ENCODE measurements around the gene ZFC3H1.
"Not testable (repeated sequence)": the region's sequence is repeated elsewhere in the genome, so short reads cannot be mapped to it uniquely, and the experiment has no call there.

The ZFC3H1 gene

GRCh38 chr12:71663561-71664410 is at the start of gene ZFC3H1, which contains the start of gene THAP2:
ZFC3H1 (minus strand) TSS chr12:71663848; CDS start chr12:71663610, 238 bp downstream.
THAP2 (plus strand) TSS chr12:71664301; CDS start chr12:71664510, 209 bp downstream.
- DNase-seq = peak; percentile 91

DNA sequence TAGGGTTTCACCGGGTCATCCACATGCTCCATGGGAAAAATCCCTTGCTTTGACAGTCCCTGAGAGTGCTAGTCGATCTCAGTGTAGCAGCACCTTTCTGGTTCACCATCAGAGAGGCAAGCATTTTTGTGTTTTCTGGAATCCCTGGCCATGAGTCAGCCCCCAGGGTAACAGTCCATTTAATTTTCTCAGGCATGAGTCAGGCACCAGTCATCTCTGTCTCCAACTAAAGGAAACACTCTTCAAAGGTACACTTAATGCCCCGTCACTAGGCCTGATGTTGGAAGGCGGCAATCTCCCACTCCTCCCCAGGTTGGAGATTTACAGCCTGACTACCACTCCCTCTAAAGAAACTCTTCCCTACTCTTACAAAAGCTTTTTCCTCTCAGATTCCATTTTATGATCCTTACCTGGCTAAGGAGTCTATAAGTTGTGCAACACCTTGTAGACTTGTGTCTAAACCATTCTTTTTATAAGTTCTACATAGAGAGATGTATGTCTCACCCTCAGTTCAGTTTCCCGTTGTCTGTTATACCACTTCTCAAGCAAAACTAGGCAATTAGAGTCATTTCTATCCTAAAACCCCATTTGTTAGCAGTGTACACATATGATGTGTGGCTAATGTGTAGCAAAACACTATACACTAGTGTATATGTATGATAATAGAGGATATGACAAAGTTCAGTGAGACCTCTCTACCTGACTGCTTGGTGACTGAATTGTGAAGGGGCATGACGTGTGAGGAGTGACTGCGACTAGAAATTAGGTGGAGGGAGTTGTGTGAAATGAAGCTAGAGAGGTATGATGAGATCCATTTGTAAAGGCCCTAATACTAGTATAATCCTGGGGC is 46.9 kb upstream of the ZFC3H1 start:
- DNase-seq = peak; percentile 49

- no peak for DNase-seq
These were observed 45.0 kb upstream of the ZFC3H1 start for GRCh38 chr12:71708658-71709057.

GRCh38 chr12:71704920-71705319 is 41.3 kb upstream of the ZFC3H1 start:
- no peak for DNase-seq

DNA sequence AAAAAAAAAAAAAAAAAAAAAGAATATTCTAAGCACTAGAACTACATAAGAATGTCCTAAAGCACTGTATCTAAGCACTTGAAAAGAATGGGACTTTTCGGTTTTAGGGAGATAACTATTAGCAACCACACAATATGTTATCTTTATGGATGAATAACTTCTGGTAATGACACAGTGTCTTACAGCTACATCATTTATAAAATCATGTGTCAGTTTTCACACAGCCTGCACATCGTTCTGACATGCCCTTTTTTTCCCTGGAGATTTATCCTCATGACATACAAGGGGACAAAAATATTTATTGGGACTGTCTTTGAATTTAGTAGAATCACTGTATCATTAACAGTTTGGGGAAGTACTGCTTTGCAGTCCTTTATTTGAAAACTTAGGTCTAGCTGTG is 39.6 kb upstream of the ZFC3H1 start:
- no peak for DNase-seq

DNA sequence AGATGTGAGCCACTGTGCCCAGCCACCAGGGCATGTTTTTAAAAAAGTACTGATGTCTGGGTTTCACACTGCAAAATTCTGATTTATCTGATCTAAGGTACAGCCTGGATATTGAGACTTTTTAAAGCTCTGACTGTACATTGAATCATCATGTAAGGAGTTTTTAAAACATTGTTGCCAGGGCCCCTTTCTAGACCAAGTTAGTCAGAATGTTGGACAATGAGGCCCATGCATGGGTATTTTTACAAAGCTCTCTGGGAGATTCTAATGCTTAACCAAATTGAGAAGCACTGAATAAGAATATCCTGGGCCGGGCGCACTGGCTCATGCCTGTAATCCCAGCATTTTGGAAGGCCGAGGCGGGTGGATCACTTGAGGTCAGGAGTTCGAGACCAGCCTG is 38.9 kb upstream of the ZFC3H1 start:
- DNase-seq = no peak

DNA sequence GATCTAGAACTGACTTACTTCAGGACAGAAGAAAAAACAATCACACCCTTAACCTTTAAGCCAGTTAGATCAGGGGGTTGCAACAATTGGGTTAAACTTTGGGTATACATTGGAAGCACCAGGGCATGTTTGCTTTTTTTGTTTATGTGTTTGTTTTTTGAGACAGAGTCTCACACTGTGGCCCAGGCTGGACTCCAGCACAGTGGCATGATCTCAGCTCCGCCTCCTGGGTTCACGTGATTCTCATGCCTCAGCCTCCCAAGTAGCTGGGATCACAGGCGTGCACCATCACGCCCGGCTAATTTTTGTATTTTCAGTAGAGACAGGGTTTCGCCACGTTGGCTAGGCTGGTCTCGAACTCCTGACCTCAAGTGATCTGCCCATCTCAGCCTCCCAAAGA is 38.5 kb upstream of the ZFC3H1 start:
- DNase-seq = not testable (repeated sequence)

- DNase-seq = no peak
These were observed 32.1 kb upstream of the ZFC3H1 start for GRCh38 chr12:71695782-71696181.

DNA sequence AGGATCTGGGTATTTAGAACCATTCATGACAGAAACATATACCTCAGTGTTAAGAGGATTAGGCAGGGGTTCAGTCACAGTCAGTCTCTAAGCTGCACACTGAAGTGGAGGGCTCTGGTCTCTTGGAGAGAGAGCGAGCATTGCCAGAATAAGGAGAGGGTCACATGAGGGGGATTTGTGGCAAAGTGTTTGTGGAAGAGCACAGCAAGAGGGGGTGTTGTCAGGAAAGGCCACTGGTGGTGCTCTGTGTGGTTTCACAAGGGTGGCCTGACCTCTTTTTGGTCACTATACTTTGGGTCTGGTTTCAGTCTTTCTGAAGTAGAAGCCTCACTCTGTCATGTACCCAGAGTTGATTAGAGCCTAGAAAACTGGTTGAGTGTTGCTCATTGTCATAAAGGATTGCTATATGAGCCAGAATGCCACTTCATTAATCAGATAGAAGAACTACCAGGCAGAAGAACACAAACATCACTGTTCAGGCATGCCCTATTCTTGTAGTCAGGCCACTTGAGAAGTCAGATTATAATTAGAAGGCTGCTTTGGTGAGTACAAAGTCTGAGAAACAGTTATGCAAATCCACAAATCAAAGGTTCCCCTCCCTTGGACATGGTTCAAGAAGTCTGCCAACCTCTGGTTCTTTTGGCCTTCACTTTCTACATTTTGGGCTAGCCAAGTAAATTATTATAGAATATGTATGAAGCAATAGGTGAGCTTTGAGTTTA is 30.6 kb upstream of the ZFC3H1 start:
- DNase-seq = no peak

DNA sequence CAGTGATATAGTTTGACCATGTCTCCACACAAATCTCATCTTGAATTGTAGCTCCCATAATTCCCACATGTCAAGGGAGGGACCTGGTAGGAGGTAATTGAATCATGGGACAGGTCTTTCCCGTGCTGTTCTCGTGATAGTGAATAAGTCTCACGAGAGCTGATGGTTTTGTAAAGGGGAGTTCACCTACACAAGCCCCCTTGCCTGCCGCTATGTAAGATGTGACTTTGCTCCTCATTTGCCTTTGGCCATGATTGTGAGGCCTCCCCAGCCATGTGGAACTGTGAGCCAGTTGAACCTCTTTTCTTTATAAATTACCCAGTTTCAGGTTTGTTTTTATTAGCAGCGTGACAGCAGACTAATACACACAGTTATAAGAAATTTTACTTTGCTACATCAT is 30.0 kb upstream of the ZFC3H1 start:
- DNase-seq = not testable (repeated sequence)

DNA sequence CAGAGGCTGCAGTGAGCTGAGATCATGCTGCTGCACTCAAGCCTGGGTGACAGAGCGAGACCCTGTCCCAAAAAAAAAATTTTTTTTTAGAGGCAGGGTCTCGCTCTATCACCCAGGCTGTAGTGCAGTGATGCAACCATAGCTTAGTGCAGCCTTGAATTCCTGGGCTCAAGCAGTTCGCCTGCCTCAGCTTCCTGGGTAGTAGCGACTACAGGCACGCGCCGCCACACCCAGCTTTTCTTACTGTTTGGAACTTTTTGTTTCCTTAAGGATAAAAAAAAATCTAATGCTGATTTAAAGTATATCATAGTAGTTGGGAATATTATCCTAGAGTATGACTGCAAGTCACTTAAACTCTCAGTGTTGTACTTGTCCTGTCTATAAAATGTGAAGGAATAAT is 29.5 kb upstream of the ZFC3H1 start:
- no peak for DNase-seq

- no peak for DNase-seq
These were observed 28.0 kb upstream of the ZFC3H1 start for GRCh38 chr12:71691504-71692129.

- DNase-seq = no peak
These were observed 25.4 kb upstream of the ZFC3H1 start for GRCh38 chr12:71688961-71689570.

GRCh38 chr12:71687172-71687571 is 23.5 kb upstream of the ZFC3H1 start:
- not testable (repeated sequence) for DNase-seq

DNA sequence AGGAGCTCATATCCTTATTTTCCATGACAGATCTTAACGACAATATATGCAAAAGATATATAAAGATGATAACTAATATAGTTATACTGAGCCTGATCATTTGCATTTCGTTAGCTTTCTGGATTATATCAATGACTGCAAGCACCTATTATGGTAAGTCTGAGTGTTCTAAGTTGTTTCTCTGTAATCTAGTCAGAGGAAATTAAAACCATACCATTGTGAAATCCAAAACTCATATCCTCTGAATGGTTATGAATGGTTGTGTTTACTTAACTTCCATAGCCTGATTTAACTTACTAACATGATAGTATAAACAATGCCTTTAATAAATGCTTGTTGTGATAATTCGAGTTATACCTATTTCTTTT is 23.0 kb upstream of the ZFC3H1 start:
- no peak for DNase-seq

GRCh38 chr12:71685914-71686657 is 22.4 kb upstream of the ZFC3H1 start, which contains the start of gene TMEM19:
TMEM19 (plus strand) TSS chr12:71686082; CDS start chr12:71686681, 599 bp downstream.
- DNase-seq = peak; percentile 81

DNA sequence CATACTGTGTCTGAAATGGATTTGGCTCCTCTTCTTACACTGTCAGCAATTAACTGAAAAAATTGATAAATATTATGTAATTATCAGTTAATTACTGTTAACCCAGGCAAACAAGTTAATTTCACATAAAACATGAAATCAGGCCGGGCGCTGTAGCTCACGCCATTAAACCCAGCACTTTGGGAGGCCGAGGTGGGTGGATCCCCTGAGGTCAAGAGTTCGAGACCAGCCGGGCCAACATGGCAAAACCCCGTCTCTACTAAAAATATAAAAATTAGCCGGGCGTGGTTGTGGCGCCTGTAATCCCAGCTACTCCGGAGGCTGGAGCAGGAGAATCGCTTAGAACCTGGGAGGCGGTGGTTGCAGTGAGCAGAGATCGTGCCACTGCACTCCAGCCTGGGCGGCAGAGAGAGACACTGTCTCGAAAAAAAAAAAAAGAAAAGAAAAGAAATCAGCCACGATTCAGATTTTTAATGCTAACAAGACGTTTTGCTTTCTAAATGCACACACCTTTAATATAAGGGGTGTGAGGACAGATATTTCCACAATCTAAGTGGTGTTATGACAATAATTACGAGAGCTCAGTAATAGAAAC is 21.8 kb upstream of the ZFC3H1 start:
- DNase-seq = no peak

GRCh38 chr12:71684081-71684480 is 20.4 kb upstream of the ZFC3H1 start:
- no peak for DNase-seq

GRCh38 chr12:71683633-71684032 is 20.0 kb upstream of the ZFC3H1 start:
- DNase-seq = no peak

DNA sequence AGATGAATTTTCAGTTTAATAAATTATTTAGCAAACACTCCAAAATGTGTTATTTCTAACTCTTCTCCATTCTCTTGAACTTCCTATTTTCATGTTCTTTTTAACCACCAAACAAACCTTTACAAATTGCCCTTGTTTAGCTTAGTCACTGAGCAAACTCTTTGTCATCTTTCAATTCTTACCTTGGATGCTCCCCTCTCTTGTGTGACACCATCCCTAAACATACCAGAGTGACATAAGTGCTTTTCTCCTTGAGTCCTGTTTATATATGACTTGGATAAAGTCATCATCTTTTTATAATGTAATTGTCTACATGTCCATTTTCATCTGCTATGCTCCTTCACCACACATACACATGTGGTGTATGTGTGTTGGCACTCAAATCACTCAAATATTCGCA is 18.8 kb upstream of the ZFC3H1 start:
- no peak for DNase-seq

- no peak for DNase-seq
These were observed 8.2 kb upstream of the ZFC3H1 start for GRCh38 chr12:71671816-71672215.

All from T1000 (cell line).